OCI-LY3 (cell line): ENCODE results near the gene CNIH2.

Source experiments
- EZH2phosphoT487 ChIP-seq: fragments of 200-600 bp; shearing (Covaris generic); IDR thresholded peaks from 2 replicates; pipeline ENCODE4 v1.6.1; 2018; ENCODE audit warnings: antibody characterized with exemption, mixed run types, low read depth
- TF ChIP-seq, protein P1 (sequence below): fragments of 200-600, 300-600 bp; sonication (generic); IDR thresholded peaks from 2 replicates; pipeline ENCODE4 v1.5.1; 2014; ENCODE audit warnings: antibody characterized with exemption, low read length, low read depth

DNA sequence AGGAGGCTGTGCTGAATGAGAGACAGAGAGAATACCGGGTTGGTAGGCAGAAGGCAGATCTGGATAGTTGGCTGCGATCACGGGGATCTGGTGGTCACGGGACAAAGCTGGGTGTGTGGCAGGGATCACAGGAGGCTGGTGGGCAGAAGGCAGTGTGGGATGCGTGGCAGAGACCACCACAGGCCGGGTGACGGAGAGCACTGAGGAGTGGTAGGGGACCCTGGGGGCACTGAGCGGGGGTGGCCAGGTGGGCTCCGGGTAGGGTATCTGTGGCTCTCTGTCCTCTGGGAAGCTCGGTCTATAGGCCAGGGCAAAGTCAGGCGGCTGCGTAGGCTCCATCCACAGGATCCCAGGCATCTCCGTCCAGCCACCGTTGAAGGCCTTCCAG is 37.5 kb downstream of the CNIH2 start:
- TF ChIP-seq, protein P1, sequence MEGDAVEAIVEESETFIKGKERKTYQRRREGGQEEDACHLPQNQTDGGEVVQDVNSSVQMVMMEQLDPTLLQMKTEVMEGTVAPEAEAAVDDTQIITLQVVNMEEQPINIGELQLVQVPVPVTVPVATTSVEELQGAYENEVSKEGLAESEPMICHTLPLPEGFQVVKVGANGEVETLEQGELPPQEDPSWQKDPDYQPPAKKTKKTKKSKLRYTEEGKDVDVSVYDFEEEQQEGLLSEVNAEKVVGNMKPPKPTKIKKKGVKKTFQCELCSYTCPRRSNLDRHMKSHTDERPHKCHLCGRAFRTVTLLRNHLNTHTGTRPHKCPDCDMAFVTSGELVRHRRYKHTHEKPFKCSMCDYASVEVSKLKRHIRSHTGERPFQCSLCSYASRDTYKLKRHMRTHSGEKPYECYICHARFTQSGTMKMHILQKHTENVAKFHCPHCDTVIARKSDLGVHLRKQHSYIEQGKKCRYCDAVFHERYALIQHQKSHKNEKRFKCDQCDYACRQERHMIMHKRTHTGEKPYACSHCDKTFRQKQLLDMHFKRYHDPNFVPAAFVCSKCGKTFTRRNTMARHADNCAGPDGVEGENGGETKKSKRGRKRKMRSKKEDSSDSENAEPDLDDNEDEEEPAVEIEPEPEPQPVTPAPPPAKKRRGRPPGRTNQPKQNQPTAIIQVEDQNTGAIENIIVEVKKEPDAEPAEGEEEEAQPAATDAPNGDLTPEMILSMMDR, result no peak
- no peak for TF ChIP-seq EZH2phosphoT487
